Transverse colon (tissue), 4 donors: ENCODE data around the gene RCN1. TPM values are rescaled to one million over a fixed set of nuclear protein-coding genes. Genes with fewer than 3 reads are reported as not detected.

Experiments used
- DNase-seq: peaks from one replicate; pipeline ENCODE4 v3.0.0-alpha.2; 2019
- H3K27ac ChIP-seq, 4 donors: fragments of 200-600 bp; sonication (generic); 2 replicates each; pipeline ENCODE4 v1.5.1; 2016 to 2018; ENCODE audit warnings: inconsistent platforms in 4 of 4
- H3K27me3 ChIP-seq: fragments of 200-600 bp; sonication (generic); 2 replicates; pipeline ENCODE4 v1.5.1; 2017; ENCODE audit warnings: inconsistent platforms
- H3K36me3 ChIP-seq, 4 donors: fragments of 200-600 bp; sonication (generic); 2 replicates each; pipeline ENCODE4 v1.5.1; 2017 to 2019; ENCODE audit warnings: inconsistent platforms in 4 of 4
- H3K4me1 ChIP-seq, 4 donors: fragments of 200-600 bp; sonication (generic); 2 replicates each; pipeline ENCODE4 v1.5.1; 2017 to 2020; ENCODE audit warnings: inconsistent platforms in 4 of 4
- H3K4me3 ChIP-seq, 4 donors: fragments of 200-600 bp; sonication (generic); 1 replicate in 1 of 4; 2 replicates in 3 of 4; pipeline versions ENCODE4 v1.5.1 to v1.6.1; 2017 to 2019; ENCODE audit warnings: inconsistent platforms in 4 of 4
- H3K9me3 ChIP-seq, 2 donors: fragments of 200-600 bp; sonication (generic); 2 replicates each; pipeline ENCODE4 v1.5.1; 2017 to 2019; ENCODE audit warnings: inconsistent platforms in 2 of 2
- EP300 ChIP-seq: sonication (generic); formaldehyde crosslinking; IDR thresholded peaks from one replicate; pipeline ENCODE4 v1.6.1; 2017; ENCODE audit warnings: antibody characterized with exemption, low read depth
- POLR2A ChIP-seq: fragments of 450-650 bp; IDR thresholded peaks from one replicate; pipeline ENCODE4 v1.6.1; 2016; ENCODE audit warnings: antibody characterized with exemption, mild to moderate bottlenecking, moderate library complexity
- POLR2AphosphoS5 ChIP-seq, 3 donors: sonication (generic); formaldehyde crosslinking; IDR thresholded peaks; one replicate each; pipeline ENCODE4 v1.6.1; 2016; ENCODE audit warnings: antibody characterized with exemption in 3 of 3
- WGBS, 2 donors: methylation state at CpG; one replicate each; pipeline ENCODE4 v1.1.5; 2018; ENCODE audit warnings: low coverage in 1 of 2; 5-methylcytosine and 5-hydroxymethylcytosine counted together
- in situ Hi-C, 4 donors: fragments of 200-750 bp; cut with MboI; loops; one replicate each; pipeline versions ENCODE4 v1.15.0 to v1.15.1; 2017; ENCODE audit warnings: low sequenced_read_pairs in 3 of 4, low pct_ligation_motif_present in 1 of 4, low pct_unique_long_range_greater_than_20kb in 1 of 4
- intact Hi-C: fragments of 100-400 bp; cut with DNase I; formaldehyde crosslinking; loops from one replicate; pipeline ENCODE4 v1.15.1; 2023; ENCODE audit warnings: low total_unique reads
- total RNA-seq, 4 donors: library from RNA; depleted of rRNA; stranded (reverse); fragments of >200 nt; gene quantifications; one replicate each; pipeline ENCODE4 v1.1.0, GENCODE V29; 2016
- TF ChIP-seq, protein P1 (sequence below), 5 experiments: fragments of 200-600 bp in 3 of 5; fragments of 450-650 bp in 2 of 5; sonication (generic) in 3 of 5; IDR thresholded peaks; 1 replicate in 2 of 5; 2 replicates in 3 of 5; pipeline ENCODE4 v1.5.1; 2016 to 2017; ENCODE audit warnings: antibody characterized with exemption in 5 of 5, inconsistent platforms in 3 of 5, mild to moderate bottlenecking in 2 of 5, moderate library complexity in 1 of 5

RCN1 gene
- total RNA-seq, 4 donors from 2014 or later: 3.4 to 32.4 (median 28.8) TPM

DNA sequence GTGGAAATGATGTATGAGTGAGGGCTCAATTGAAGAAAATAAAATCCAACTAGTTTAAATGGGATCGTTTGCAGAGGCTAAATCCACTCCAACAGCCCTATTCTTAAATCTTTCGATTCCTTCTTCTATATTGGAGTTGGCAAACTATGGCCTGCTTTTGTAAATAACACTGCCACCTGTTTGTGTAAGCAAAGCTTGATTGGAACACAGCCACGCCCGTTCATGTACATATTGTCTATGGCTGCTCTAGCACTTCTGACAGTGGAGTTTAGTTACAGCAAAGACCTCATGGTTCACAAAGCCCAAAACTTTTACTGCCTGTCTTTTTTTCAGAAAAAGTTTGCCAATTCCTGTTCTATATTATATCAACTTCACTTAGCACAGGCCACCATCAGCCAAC is 40.6 kb upstream of the RCN1 start:
- no peak overlapping the region for H3K4me3 ChIP-seq
- intact Hi-C loops: loop anchor here (2.0 kb wide), 1 partner anchor 125 kb away; no protein-coding TSS in a partner anchor
- WGBS, 2 donors: 45 to 54% methylated on average over 2 to 4 of the region's 4 CpGs
- in situ Hi-C loops: loop anchor here in 1 of 4 donors (5.0 kb wide), 1 partner anchor 122 kb away; no protein-coding TSS in a partner anchor
- no peak for DNase-seq
- no peaks in the 10 kb centered on the region for H3K36me3 ChIP-seq
- TF ChIP-seq POLR2AphosphoS5 (IDR thresholded peaks at IDR 0.05) (no peak), EP300 (no peak)
- TF ChIP-seq, protein P1, sequence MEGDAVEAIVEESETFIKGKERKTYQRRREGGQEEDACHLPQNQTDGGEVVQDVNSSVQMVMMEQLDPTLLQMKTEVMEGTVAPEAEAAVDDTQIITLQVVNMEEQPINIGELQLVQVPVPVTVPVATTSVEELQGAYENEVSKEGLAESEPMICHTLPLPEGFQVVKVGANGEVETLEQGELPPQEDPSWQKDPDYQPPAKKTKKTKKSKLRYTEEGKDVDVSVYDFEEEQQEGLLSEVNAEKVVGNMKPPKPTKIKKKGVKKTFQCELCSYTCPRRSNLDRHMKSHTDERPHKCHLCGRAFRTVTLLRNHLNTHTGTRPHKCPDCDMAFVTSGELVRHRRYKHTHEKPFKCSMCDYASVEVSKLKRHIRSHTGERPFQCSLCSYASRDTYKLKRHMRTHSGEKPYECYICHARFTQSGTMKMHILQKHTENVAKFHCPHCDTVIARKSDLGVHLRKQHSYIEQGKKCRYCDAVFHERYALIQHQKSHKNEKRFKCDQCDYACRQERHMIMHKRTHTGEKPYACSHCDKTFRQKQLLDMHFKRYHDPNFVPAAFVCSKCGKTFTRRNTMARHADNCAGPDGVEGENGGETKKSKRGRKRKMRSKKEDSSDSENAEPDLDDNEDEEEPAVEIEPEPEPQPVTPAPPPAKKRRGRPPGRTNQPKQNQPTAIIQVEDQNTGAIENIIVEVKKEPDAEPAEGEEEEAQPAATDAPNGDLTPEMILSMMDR (IDR thresholded peaks at IDR 0.05): no peak
- no peak overlapping the region for H3K27ac ChIP-seq
- peaks cover 17% of the 10 kb centered on the region for H3K27me3 ChIP-seq
- no peaks in the 10 kb centered on the region for H3K9me3 ChIP-seq
- H3K4me1 ChIP-seq: no peaks in the 10 kb centered on the region

DNA sequence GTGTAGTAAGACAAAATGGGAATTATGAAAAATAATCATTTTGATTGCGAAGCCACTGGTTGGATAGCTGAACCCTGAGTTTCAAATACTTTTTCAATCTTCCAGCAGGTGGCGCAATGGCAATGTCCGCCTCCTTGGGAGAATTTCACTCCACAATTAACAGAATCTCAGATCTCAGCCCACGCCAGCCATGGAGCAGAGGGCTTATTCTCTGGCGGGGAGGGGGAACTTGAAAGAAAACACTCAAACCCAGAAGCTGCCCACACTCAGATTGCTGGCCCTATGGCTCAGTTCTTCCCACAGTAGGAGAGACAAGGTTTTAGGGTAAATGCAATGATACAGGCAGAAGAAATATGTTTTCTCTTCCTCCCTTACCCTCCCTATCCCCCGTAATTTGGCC is 38.7 kb upstream of the RCN1 start:
- TF ChIP-seq, protein P1 (IDR thresholded peaks at IDR 0.05): peak; percentile 68 to 78 (median 76)
- TF ChIP-seq EP300: no peak
- in situ Hi-C loops (loop anchor here in 1 of 4 donors (5.0 kb wide), 1 partner anchor 120 kb away; no protein-coding TSS in a partner anchor), intact Hi-C loops (no loop called here)
- no peaks in the 10 kb centered on the region for H3K4me1 ChIP-seq
- peak; percentile 46 for DNase-seq
- H3K9me3 ChIP-seq: no peaks in the 10 kb centered on the region
- 14 to 50% methylated on average over 1 to 6 of the region's 6 CpGs for WGBS, 2 donors
- H3K4me3 ChIP-seq: no peak overlapping the region
- H3K36me3 ChIP-seq: no peaks in the 10 kb centered on the region
- H3K27ac ChIP-seq: no peak overlapping the region
- peaks cover 17% of the 10 kb centered on the region for H3K27me3 ChIP-seq

DNA sequence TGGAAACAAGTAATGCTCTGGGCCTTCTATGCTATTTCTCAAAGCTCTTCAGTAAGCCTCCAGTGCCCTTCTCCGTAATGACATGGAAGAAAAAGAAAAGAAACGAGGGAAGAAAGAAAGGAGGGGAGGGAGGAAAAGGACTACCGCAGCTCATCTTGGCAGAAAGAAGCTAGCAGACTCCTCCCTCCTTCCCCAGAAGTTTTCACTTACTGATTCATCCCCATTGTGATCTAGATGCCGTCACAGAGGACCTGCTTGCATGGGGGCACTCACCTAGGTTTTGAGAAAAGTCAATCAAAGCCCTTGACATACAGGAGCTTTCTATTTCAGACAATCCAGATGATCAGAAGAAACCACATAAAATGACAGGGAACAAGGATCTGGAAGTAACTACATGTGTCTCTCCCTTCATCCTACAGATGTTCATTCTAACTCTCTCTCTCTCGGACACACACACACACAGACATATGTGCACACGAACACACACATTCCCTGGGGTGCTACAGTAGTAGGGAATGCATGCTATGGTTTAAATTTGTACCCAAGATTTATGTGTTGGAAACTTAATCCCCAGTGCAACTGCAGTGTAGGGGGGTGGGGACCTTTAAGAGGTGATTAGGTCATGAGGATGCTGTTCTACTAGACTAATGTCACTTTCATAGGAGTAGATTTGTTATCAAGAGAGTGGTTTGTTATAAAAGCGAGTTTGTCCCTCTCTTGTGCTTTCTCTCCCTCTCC is 37.6 kb upstream of the RCN1 start:
- Histone ChIP-seq H3K4me1 (no peaks in the 10 kb centered on the region), H3K27me3 (peaks cover 17% of the 10 kb centered on the region), H3K4me3 (no peak overlapping the region), H3K27ac (no peak overlapping the region), H3K36me3 (no peaks in the 10 kb centered on the region), H3K9me3 (no peaks in the 10 kb centered on the region)
- WGBS, 2 donors: 71 to 72% methylated on average over 1 to 7 of the region's 7 CpGs
- TF ChIP-seq EP300: no peak
- TF ChIP-seq, protein P1 (IDR thresholded peaks at IDR 0.05): no peak
- TF ChIP-seq POLR2AphosphoS5 (IDR thresholded peaks at IDR 0.05): no peak
- TF ChIP-seq POLR2A: no peak
- no peak for DNase-seq
- in situ Hi-C loops (loop anchor here in 1 of 4 donors (5.0 kb wide), 1 partner anchor 119 kb away; no protein-coding TSS in a partner anchor), intact Hi-C loops (no loop called here)

DNA sequence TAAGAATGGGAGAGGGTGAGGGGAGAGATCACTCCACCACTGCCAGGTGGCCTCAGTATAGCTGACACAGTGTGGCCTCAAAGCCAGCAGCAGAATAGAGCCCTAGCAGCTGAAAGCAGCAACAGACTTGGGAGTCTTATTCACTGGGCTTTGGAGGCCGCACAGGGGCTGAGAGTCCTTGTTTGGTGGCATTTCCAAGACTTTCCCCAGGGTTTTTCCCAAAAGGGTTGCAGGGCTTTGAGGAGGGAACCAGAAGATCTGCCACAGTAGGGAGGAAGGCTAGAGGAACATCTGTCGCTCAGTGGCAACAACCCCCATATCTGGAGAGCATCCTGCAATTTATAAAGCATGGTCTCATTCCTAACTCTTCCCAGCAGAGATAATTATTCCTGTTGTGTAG is 35.0 kb upstream of the RCN1 start:
- intact Hi-C loops (no loop called here), in situ Hi-C loops (loop anchor here in 3 of 4 donors (5.0 kb wide), 1 partner anchor 116 kb away; no protein-coding TSS in a partner anchor)
- Histone ChIP-seq H3K36me3 (no peaks in the 10 kb centered on the region), H3K4me3 (no peak overlapping the region), H3K4me1 (no peaks in the 10 kb centered on the region), H3K9me3 (no peaks in the 10 kb centered on the region), H3K27ac (no peak overlapping the region), H3K27me3 (peaks cover 17% of the 10 kb centered on the region)
- TF ChIP-seq POLR2A: no peak
- TF ChIP-seq, protein P1 (IDR thresholded peaks at IDR 0.05): no peak
- TF ChIP-seq EP300: no peak
- TF ChIP-seq POLR2AphosphoS5 (IDR thresholded peaks at IDR 0.05): no peak
- WGBS, 2 donors: 95% methylated on average over 2 of the region's 2 CpGs; no CpG with 5 or more reads in 1 of the 2 donors
- no peak for DNase-seq
